Endothelial cell of umbilical vein (primary cell): Measurements from ENCODE around the gene DNAJB11. TPM values are rescaled to one million over a fixed set of nuclear protein-coding genes. Genes with fewer than 3 reads are reported as not detected.

Source experiments
- BruUV-seq: library from RNA; stranded (reverse); fragments of 400-500 nt; replicated peaks from 2 replicates; lab custom pipeline; 2021; lab: Mats Ljungman, UMichigan
- CTCF ChIA-PET: fragments of 300-600, 350-600 bp; sonication (Branson Sonifier 250); formaldehyde crosslinking; loops from one replicate; lab custom pipeline; 2021; ENCODE audit warnings: antibody characterized with exemption, inconsistent platforms; lab: Charles Lee
- POLR2A ChIA-PET: fragments of 300-600, 350-600 bp; sonication (Branson Sonifier 250); formaldehyde crosslinking; loops from one replicate; lab custom pipeline; 2021; ENCODE audit warnings: antibody characterized with exemption, inconsistent platforms; lab: Charles Lee
- DNase-seq: peaks from one replicate; pipeline ENCODE4 v3.0.0-alpha.2; 2011; ENCODE audit warnings: low read depth, low spot score
- FAIRE-seq: peaks from 2 replicates; lab custom pipeline; 2011; peaks lifted over from hg19 to GRCh38; lab: Jason Lieb, UNC
- H2AFZ ChIP-seq: 2 replicates; pipeline ENCODE4 v1.6.0; 2012; ENCODE audit warnings: low read depth, low read length, control low read depth, inconsistent platforms
- H3K27ac ChIP-seq: 2 replicates; pipeline ENCODE4 v1.5.1; 2011; ENCODE audit warnings: low read depth, mild to moderate bottlenecking, control low read depth, low read length, moderate library complexity; ENCODE audit not compliant: insufficient read depth
- H3K27me3 ChIP-seq, 2 experiments: 2 replicates each; pipeline versions ENCODE4 v1.6.0 to v1.6.1; 2011; ENCODE audit warnings: low read length in 2 of 2, mixed read lengths in 1 of 2; ENCODE audit not compliant: control insufficient read depth in 2 of 2, insufficient read depth in 2 of 2
- H3K36me3 ChIP-seq, 2 experiments: 2 replicates in 1 of 2; 3 replicates in 1 of 2; pipeline ENCODE4 v1.5.1; 2011; ENCODE audit warnings: low read length in 2 of 2, mild to moderate bottlenecking in 1 of 2, moderate library complexity in 1 of 2; ENCODE audit not compliant: control insufficient read depth in 2 of 2, insufficient read depth in 2 of 2; ENCODE audit errors: extremely low read depth in 1 of 2
- H3K4me1 ChIP-seq: 3 replicates; pipeline ENCODE4 v1.5.1; 2011; ENCODE audit warnings: mild to moderate bottlenecking, low read length; ENCODE audit not compliant: control insufficient read depth, insufficient read depth; ENCODE audit errors: extremely low read depth
- H3K4me2 ChIP-seq: 2 replicates; pipeline ENCODE4 v1.6.1; 2011; ENCODE audit warnings: low read length, control low read depth, mixed read lengths; ENCODE audit not compliant: insufficient read depth
- H3K4me3 ChIP-seq, 3 experiments: fragments of 200-600 bp in 1 of 3; sonication (generic), shearing (Covaris generic) in 1 of 3; replicated peaks in 1 of 3; 2 replicates each; pipeline ENCODE4 v1.5.1; 2011 to 2016; ENCODE audit warnings: control low read depth in 3 of 3, low read length in 3 of 3, mild to moderate bottlenecking in 2 of 3, inconsistent platforms in 1 of 3, low read depth in 1 of 3, moderate library complexity in 1 of 3; ENCODE audit not compliant: insufficient read depth in 1 of 3
- H3K79me2 ChIP-seq: 2 replicates; pipeline ENCODE4 v1.6.0; 2012; ENCODE audit warnings: low read length, inconsistent platforms; ENCODE audit not compliant: control insufficient read depth, insufficient read depth
- H3K9ac ChIP-seq: replicated peaks from 2 replicates; pipeline ENCODE3; 2011; ENCODE audit warnings: low read length, control low read depth; ENCODE audit not compliant: insufficient read depth; ENCODE audit errors: extremely low read depth
- H3K9me1 ChIP-seq: replicated peaks from 3 replicates; pipeline ENCODE4 v1.6.0; 2011; ENCODE audit warnings: mild to moderate bottlenecking, low read length; ENCODE audit not compliant: control insufficient read depth, insufficient read depth; ENCODE audit errors: extremely low read depth
- H3K9me3 ChIP-seq: replicated peaks from 2 replicates; pipeline ENCODE4 v1.5.1; 2012; ENCODE audit warnings: low read length, inconsistent platforms; ENCODE audit not compliant: control insufficient read depth, insufficient read depth
- H4K20me1 ChIP-seq: replicated peaks from 2 replicates; pipeline ENCODE3; 2011; ENCODE audit warnings: mild to moderate bottlenecking, low read length; ENCODE audit not compliant: control insufficient read depth, insufficient read depth; ENCODE audit errors: extremely low read depth
- CTCF ChIP-seq, 2 donors: IDR thresholded peaks; 1 replicate in 1 of 2; 2 replicates in 1 of 2; pipeline ENCODE4 v1.5.1; 2011; ENCODE audit warnings: low read length in 2 of 2, mild to moderate bottlenecking in 2 of 2, moderate library complexity in 2 of 2, control low read depth in 1 of 2, inconsistent platforms in 1 of 2, low read depth in 1 of 2; ENCODE audit not compliant: insufficient read depth in 1 of 2; ENCODE audit errors: extremely low read depth in 1 of 2
- FOS ChIP-seq: IDR thresholded peaks from 2 replicates; pipeline ENCODE4 v1.6.1; 2011; ENCODE audit warnings: mild to moderate bottlenecking, low read length, moderate library complexity, borderline replicate concordance; ENCODE audit not compliant: insufficient read depth
- GATA2 ChIP-seq: IDR thresholded peaks from 2 replicates; pipeline ENCODE4 v1.7.0; 2011; ENCODE audit warnings: low read depth, mild to moderate bottlenecking, moderate library complexity, mixed read lengths, low read length; ENCODE audit not compliant: insufficient read length, insufficient read depth
- JUN ChIP-seq: IDR thresholded peaks from 2 replicates; pipeline ENCODE4 v1.6.1; 2011; ENCODE audit warnings: borderline replicate concordance, low read depth; ENCODE audit not compliant: insufficient read length, insufficient read depth
- MAX ChIP-seq: IDR thresholded peaks from 2 replicates; pipeline ENCODE4 v1.6.1; 2011; ENCODE audit not compliant: insufficient read depth, insufficient read length
- POLR2A ChIP-seq: IDR thresholded peaks from 2 replicates; pipeline ENCODE4 v1.6.1; 2012; ENCODE audit warnings: low read depth, mild to moderate bottlenecking, control low read depth, low read length
- POLR2AphosphoS5 ChIP-seq: IDR thresholded peaks from 2 replicates; pipeline ENCODE4 v1.6.1; 2012; ENCODE audit warnings: low read depth, mild to moderate bottlenecking, control low read depth, low read length, moderate library complexity; ENCODE audit not compliant: insufficient read depth
- dilution Hi-C: fragments of 300-500 bp; cut with MboI; formaldehyde crosslinking; loops from one replicate; pipeline ENCODE4 v1.15.0; 2019; ENCODE audit warnings: low sequenced_read_pairs; ENCODE audit not compliant: extremely low pct_ligation_motif_present
- intact Hi-C: fragments of 100-400 bp; cut with micrococcal nuclease; formaldehyde crosslinking; loops from one replicate; pipeline ENCODE4 v1.10.0; 2022
- polyA plus RNA-seq, 4 experiments: library from polyadenylated mRNA; depleted of rRNA in 3 of 4; stranded (reverse) in 3 of 4; unstranded in 1 of 4; fragments of >200 nt; gene quantifications; 2 replicates each; pipeline versions ENCODE4 v1.2.1 to v1.2.3, GENCODE V29; 2011 to 2012; ENCODE audit warnings: missing spikeins in 1 of 4
- total RNA-seq: library from RNA; stranded (reverse); gene quantifications from 2 replicates; pipeline ENCODE4 v1.2.3, GENCODE V29; 2021

Gene DNAJB11
- total and polyA plus RNA-seq, 2 donors (not counting 3 experiments of a cell fraction or from before 2014, with no cell fraction given), result 39.5 to 87.6 TPM

GRCh38 chr3:186622651-186623310, 52.3 kb downstream of the DNAJB11 start:
- H3K9ac ChIP-seq, result no peak overlapping the region
- H3K27ac ChIP-seq, result no peak overlapping the region
- FAIRE-seq, result no peak
- no peaks in the 10 kb centered on the region for H3K4me1 ChIP-seq
- no TSS peak for BruUV-seq
- intact Hi-C loops, result no loop called here
- H3K4me3 ChIP-seq, result no peak overlapping the region
- CTCF ChIA-PET, result interaction anchor here (1.0 to 2.3 kb wide), 2 partner anchors 8 to 199 kb away, joined by 4 to 6 read pairs; no protein-coding TSS in a partner anchor
- no peaks in the 10 kb centered on the region for H3K9me3 ChIP-seq
- no peaks in the 10 kb centered on the region for H4K20me1 ChIP-seq
- H3K9me1 ChIP-seq, result no peaks in the 10 kb centered on the region
- dilution Hi-C loops, result no loop called here
- peaks cover 6 to 8% of the 10 kb centered on the region in 2 experiments for H3K27me3 ChIP-seq
- no peaks in the 10 kb centered on the region for H3K36me3 ChIP-seq
- TF ChIP-seq GATA2 (no peak), CTCF (IDR thresholded peaks at IDR 0.05; ENCODE audit: extremely low read depth in 1 of 2, insufficient read depth in 1 of 2, low read depth in 1 of 2, low read length in 2 of 2) (no peak), JUN (no peak)
- POLR2A ChIA-PET, result no interaction called here
- H3K79me2 ChIP-seq, result no peaks in the 10 kb centered on the region
- no peak overlapping the region for H3K4me2 ChIP-seq
- no peak overlapping the region for H2AFZ ChIP-seq
- DNase-seq, result no peak

- no peak overlapping the region for H3K4me3 ChIP-seq
- BruUV-seq, result no TSS peak
- H3K9me1 ChIP-seq, result no peaks in the 10 kb centered on the region
- dilution Hi-C loops, result no loop called here
- no peak for FAIRE-seq
- intact Hi-C loops, result no loop called here
- no peak overlapping the region for H3K4me2 ChIP-seq
- no peaks in the 10 kb centered on the region for H3K36me3 ChIP-seq
- no peaks in the 10 kb centered on the region for H3K4me1 ChIP-seq
- TF ChIP-seq FOS (no peak), POLR2AphosphoS5 (no peak), MAX (no peak), GATA2 (no peak), POLR2A (no peak), CTCF (IDR thresholded peaks at IDR 0.05; ENCODE audit: extremely low read depth in 1 of 2, insufficient read depth in 1 of 2, low read depth in 1 of 2, low read length in 2 of 2) (no peak)
- no peak overlapping the region for H2AFZ ChIP-seq
- no peaks in the 10 kb centered on the region for H3K9me3 ChIP-seq
- no peak overlapping the region for H3K27ac ChIP-seq
- ChIA-PET POLR2A (no interaction called here), CTCF (interaction anchor here (0.6 to 2.3 kb wide), 4 partner anchors 10 to 681 kb away, joined by 3 to 6 read pairs (median 4); no protein-coding TSS in a partner anchor)
- no peak overlapping the region for H3K9ac ChIP-seq
- H3K79me2 ChIP-seq, result no peaks in the 10 kb centered on the region
- no peak for DNase-seq
- peaks cover 0 to 4% of the 10 kb centered on the region in 2 experiments for H3K27me3 ChIP-seq
- no peaks in the 10 kb centered on the region for H4K20me1 ChIP-seq
Observed at GRCh38 chr3:186624598-186624997, 54.1 kb downstream of the DNAJB11 start.
